MM.1S (cell line): ENCODE data around the gene RRP15.

Experiments
- DNase-seq: peaks from one replicate; pipeline ENCODE4 v3.0.0-alpha.2; 2015
- H2AFZ ChIP-seq: fragments of 300-600 bp; sonication (generic); 2 replicates; pipeline ENCODE4 v1.6.0; 2016; ENCODE audit warnings: antibody characterized with exemption, low read length
- H3F3A ChIP-seq: fragments of 300-600 bp; sonication (generic); 2 replicates; pipeline ENCODE4 v1.6.1; 2016; ENCODE audit warnings: mild to moderate bottlenecking, antibody characterized with exemption, low read length, moderate library complexity, mixed read lengths; ENCODE audit not compliant: insufficient read depth
- H3K27ac ChIP-seq: fragments of 300-600 bp; sonication (generic); 2 replicates; pipeline ENCODE4 v1.5.1; 2016; ENCODE audit warnings: mild to moderate bottlenecking, low read length
- H3K27me3 ChIP-seq: fragments of 300-600 bp; sonication (generic); replicated peaks from 2 replicates; pipeline ENCODE4 v1.6.0; 2016; ENCODE audit warnings: low read length; ENCODE audit not compliant: insufficient read depth
- H3K36me3 ChIP-seq: fragments of 300-600 bp; sonication (generic); replicated peaks from 2 replicates; pipeline ENCODE4 v1.6.1; 2016; ENCODE audit warnings: mild to moderate bottlenecking, low read length, mixed read lengths; ENCODE audit not compliant: insufficient read depth
- H3K4me1 ChIP-seq: fragments of 300-600 bp; sonication (generic); 2 replicates; pipeline ENCODE4 v1.6.1; 2016; ENCODE audit warnings: low read length, mixed read lengths
- H3K4me2 ChIP-seq: fragments of 300-600 bp; sonication (generic); 2 replicates; pipeline ENCODE4 v1.6.0; 2016; ENCODE audit warnings: low read depth, low read length
- H3K4me3 ChIP-seq: fragments of 300-600 bp; sonication (generic); 2 replicates; pipeline ENCODE4 v1.5.1; 2016; ENCODE audit warnings: low read length, mixed read lengths
- H3K79me2 ChIP-seq: fragments of 300-600 bp; sonication (generic); 2 replicates; pipeline ENCODE4 v1.6.1; 2016; ENCODE audit warnings: mixed run types, low read length, mixed read lengths
- H3K9ac ChIP-seq: fragments of 300-600 bp; sonication (generic); 2 replicates; pipeline ENCODE4 v1.6.1; 2016; ENCODE audit warnings: low read length, mixed read lengths
- H3K9me2 ChIP-seq: fragments of 300-600 bp; sonication (generic); replicated peaks from 2 replicates; pipeline ENCODE4 v1.6.1; 2016; ENCODE audit warnings: mild to moderate bottlenecking, low read length, mixed read lengths; ENCODE audit not compliant: insufficient read depth
- H3K9me3 ChIP-seq: fragments of 300-600 bp; sonication (generic); replicated peaks from 2 replicates; pipeline ENCODE4 v1.6.1; 2016; ENCODE audit warnings: mild to moderate bottlenecking, low read length, mixed read lengths; ENCODE audit not compliant: insufficient read depth
- H4K20me1 ChIP-seq: fragments of 300-600 bp; sonication (generic); 2 replicates; pipeline ENCODE4 v1.6.1; 2016; ENCODE audit warnings: mild to moderate bottlenecking, low read length, moderate library complexity, mixed read lengths; ENCODE audit not compliant: insufficient read depth
- EZH2 ChIP-seq: fragments of 300-600 bp; sonication (generic); optimal IDR thresholded peaks from 2 replicates; pipeline ENCODE3; 2017; ENCODE audit warnings: low read depth, mild to moderate bottlenecking, antibody characterized with exemption, low read length, mixed read lengths
- EZH2phosphoT487 ChIP-seq: fragments of 300-600 bp; sonication (generic); IDR thresholded peaks from 2 replicates; pipeline ENCODE4 v1.6.1; 2018; ENCODE audit warnings: antibody characterized with exemption, low read length
- TF ChIP-seq, protein P1 (sequence below): fragments of 300-600 bp; sonication (generic); IDR thresholded peaks from 2 replicates; pipeline ENCODE4 v1.5.1; 2016; ENCODE audit warnings: antibody characterized with exemption, low read length, mixed read lengths

The RRP15 gene

DNA sequence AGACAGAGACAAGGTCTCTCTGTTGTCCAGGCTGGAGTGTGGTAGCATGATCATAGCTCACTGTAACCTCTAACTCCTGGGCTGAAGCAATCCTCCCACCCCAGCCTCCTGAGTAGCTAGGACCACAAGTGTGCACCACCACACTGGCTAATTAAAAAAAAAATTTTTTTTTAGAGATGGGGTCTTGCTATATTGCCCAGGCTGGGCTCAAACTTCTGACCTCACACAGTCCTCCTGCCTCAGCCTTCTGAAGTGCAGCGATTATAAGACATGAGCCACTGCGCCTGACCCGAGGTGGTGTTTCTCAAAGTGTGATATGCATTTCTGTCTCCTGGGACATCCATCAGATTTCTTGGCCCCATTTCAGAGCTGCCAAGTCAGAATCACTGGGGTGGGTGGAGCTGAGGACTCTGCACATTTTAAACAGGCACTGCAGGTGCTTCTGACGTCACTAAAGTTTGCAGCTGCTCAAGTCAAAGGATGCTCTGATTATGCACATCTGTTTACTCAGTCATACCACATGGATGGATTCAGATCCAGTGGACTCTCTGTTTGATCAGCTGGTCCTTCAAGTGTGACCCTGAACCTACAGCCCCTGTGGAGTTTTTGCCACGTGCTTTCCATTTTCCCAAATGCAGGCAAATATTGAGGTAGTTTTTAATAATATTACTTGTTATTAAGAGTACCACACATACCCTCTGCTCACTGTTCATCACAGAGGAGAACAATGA, 81.4 kb downstream of the RRP15 start:
- Histone ChIP-seq H3K27ac (no peak overlapping the region), H3K27me3 (no peaks in the 10 kb centered on the region), H3K9me3 (no peaks in the 10 kb centered on the region), H3K4me2 (no peak overlapping the region), H4K20me1 (no peaks in the 10 kb centered on the region), H3K4me1 (peaks cover 7% of the 10 kb centered on the region), H3K9ac (no peak overlapping the region), H3K36me3 (no peaks in the 10 kb centered on the region), H2AFZ (no peak overlapping the region), H3K4me3 (no peak overlapping the region), H3F3A (no peaks in the 10 kb centered on the region), H3K79me2 (no peaks in the 10 kb centered on the region), H3K9me2 (no peaks in the 10 kb centered on the region)
- TF ChIP-seq EZH2, result no peak
- TF ChIP-seq, protein P1, sequence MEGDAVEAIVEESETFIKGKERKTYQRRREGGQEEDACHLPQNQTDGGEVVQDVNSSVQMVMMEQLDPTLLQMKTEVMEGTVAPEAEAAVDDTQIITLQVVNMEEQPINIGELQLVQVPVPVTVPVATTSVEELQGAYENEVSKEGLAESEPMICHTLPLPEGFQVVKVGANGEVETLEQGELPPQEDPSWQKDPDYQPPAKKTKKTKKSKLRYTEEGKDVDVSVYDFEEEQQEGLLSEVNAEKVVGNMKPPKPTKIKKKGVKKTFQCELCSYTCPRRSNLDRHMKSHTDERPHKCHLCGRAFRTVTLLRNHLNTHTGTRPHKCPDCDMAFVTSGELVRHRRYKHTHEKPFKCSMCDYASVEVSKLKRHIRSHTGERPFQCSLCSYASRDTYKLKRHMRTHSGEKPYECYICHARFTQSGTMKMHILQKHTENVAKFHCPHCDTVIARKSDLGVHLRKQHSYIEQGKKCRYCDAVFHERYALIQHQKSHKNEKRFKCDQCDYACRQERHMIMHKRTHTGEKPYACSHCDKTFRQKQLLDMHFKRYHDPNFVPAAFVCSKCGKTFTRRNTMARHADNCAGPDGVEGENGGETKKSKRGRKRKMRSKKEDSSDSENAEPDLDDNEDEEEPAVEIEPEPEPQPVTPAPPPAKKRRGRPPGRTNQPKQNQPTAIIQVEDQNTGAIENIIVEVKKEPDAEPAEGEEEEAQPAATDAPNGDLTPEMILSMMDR, result no peak
- no peak for TF ChIP-seq EZH2phosphoT487
- peak; percentile 36 for DNase-seq

DNA sequence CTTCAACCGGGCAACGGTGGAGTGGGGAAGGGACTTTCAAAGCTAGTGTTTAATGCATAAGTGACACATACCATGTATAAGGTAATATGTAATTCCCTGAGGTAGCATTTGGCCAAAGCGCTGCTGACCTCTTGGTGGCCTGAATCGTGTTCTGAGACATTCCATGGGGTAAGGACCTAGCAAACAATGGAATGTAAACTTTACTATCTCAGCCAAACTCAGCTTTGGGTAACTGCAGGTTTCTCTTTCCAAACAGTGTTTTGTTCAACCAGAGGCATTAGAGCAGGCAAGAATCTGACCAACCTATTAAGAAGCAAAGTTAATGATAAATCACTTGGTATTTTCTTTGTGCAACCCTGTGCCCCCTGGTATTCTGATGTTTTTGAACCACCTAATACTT, 82.0 kb downstream of the RRP15 start:
- H3K4me1 ChIP-seq, result peaks cover 7% of the 10 kb centered on the region
- TF ChIP-seq EZH2 (no peak), EZH2phosphoT487 (no peak)
- TF ChIP-seq, protein P1, result no peak
- no peaks in the 10 kb centered on the region for H3K79me2 ChIP-seq
- H3K27me3 ChIP-seq, result no peaks in the 10 kb centered on the region
- H3K9me2 ChIP-seq, result no peaks in the 10 kb centered on the region
- no peaks in the 10 kb centered on the region for H4K20me1 ChIP-seq
- H2AFZ ChIP-seq, result no peak overlapping the region
- H3K4me2 ChIP-seq, result no peak overlapping the region
- H3K9ac ChIP-seq, result no peak overlapping the region
- H3K36me3 ChIP-seq, result no peaks in the 10 kb centered on the region
- no peaks in the 10 kb centered on the region for H3F3A ChIP-seq
- H3K4me3 ChIP-seq, result no peak overlapping the region
- no peak overlapping the region for H3K27ac ChIP-seq
- no peak for DNase-seq
- no peaks in the 10 kb centered on the region for H3K9me3 ChIP-seq

DNA sequence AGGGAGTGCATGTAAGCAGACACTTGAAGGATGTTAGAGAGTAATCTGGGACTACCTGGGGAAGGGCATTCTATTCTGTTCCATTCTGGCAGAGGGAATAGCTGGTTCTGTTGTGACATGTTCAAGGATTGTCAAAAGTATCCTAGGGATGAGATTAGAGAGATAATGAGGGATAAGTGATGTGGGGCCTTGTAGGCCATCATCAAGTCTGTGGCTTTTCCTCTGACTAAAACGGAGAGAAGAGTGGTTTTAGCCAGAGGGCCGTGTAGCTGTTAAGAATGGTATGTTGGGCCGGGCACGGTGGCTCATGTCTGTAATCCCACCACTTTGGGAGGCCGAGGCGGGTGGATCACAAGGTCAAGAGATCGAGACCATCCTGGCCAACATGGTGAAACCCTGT, 83.6 kb downstream of the RRP15 start:
- Histone ChIP-seq H3K4me2 (no peak overlapping the region), H4K20me1 (no peaks in the 10 kb centered on the region), H3K27ac (no peak overlapping the region), H3K4me1 (peaks cover 7% of the 10 kb centered on the region), H3K9ac (no peak overlapping the region), H3K9me2 (no peaks in the 10 kb centered on the region), H3K27me3 (no peaks in the 10 kb centered on the region), H3F3A (no peaks in the 10 kb centered on the region), H3K79me2 (no peaks in the 10 kb centered on the region), H2AFZ (no peak overlapping the region), H3K36me3 (no peaks in the 10 kb centered on the region), H3K9me3 (no peaks in the 10 kb centered on the region), H3K4me3 (no peak overlapping the region)
- no peak for DNase-seq
- TF ChIP-seq, protein P1, result no peak
- TF ChIP-seq EZH2 (no peak), EZH2phosphoT487 (no peak)
